GM19328 (cell line): ENCODE data around the gene WWP2.
"Not testable (repeated sequence)": the region's sequence is repeated elsewhere in the genome, so short reads cannot be mapped to it uniquely, and the experiment has no call there.

Experiments used
- ATAC-seq: cut with Tn5 transposase; IDR thresholded peaks from one replicate; pipeline ENCODE4 v1.9.1; 2021; ENCODE audit warnings: mild to moderate bottlenecking, moderate library complexity; ENCODE audit not compliant: unreplicated experiment

Gene WWP2

GRCh38 chr16:69853481-69853880 is 91.3 kb downstream of the WWP2 start:
- no peak for ATAC-seq

GRCh38 chr16:69854776-69855175 is 92.6 kb downstream of the WWP2 start:
- not testable (repeated sequence) for ATAC-seq

GRCh38 chr16:69855592-69855991 is 93.5 kb downstream of the WWP2 start:
- no peak for ATAC-seq

DNA sequence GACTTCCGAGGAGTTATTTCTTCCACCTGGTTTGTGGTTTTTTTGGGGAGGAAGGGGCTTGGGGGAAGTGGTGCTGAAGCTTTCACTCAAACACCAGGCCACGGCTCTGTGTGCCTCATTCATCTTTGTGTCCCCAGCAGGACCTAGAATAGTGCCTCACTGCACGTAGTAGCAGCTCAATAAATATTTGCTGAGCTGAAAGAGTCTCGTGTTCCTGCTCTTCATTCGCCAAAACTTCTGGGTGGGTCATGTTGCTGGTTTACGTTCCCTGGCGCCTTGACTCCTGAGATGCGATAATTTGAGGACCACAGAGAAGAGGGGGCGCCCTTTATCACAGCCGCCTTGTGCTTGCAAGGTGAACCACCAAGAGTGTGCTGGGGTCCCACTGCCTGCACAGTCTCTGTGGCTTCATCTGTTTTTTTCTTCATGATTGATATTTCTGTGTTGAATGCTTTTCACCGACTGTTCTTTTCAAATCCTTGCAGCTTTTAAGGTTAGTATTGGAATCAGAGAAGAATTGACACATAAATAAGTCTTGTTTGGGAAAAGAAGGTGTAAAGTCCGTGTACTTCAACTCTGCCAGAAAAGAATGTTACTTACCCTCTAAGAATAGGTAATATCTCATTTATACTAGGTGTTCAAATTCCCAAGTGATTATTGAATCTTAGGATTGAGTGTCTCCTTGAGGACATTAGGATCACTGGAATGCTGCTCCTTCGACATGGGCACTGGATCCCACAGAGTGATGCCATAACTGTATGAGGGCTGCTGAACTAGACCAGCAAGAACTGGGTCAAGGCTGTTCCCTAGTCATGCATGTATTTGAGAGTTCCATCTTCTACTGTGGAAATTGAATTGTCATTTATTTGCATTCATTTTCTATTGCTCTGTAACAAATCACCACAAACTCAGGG is 96.3 kb downstream of the WWP2 start:
- no peak for ATAC-seq

GRCh38 chr16:69859105-69859989 is 97.2 kb downstream of the WWP2 start:
- ATAC-seq = no peak

DNA sequence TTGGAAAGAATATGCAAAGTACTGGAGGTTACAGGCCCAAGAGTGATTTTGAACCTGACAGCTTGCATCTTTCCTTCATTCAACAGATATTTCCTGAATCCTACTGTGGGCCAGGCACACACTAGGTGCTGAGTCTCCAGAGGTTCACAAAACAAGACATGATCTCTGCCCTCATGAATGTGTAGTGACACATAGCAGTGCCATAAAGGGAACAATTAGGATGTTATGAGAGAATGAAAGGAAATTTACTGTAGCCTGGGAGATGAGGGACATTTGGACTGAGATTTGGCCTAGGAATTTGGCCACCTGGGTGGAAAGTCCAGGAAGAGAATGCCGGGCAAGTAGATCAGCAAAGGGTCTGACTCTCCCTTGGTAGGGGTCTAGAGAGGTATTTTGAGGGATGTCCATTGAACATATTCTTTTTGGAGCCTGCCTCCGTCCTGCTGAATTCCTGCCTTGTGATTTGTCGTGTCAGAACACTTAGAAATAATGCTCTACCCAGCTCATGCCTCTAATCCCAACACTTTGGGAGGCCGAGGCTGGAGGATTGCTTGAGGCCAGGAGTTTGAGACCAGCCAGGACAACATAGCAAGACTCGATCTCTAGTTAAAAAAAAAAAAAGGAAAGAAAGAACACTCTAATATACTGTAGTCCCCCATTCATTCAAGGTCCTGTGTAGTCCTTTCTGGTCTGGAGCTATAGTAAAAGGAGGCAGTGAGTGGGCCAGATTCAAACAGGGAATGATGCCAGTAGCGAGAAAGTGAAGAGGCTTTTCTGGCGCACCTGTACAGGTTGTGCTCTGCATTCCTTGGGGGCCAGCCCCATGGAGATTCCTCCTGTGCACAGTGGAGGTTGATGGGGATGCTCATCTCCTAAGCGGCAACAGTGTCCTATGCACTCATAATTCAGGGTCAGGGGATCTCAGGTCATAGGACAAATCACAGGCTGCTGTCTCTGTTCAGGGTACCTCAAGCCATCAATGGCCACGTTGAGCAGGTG is 98.4 kb downstream of the WWP2 start:
- ATAC-seq = no peak

DNA sequence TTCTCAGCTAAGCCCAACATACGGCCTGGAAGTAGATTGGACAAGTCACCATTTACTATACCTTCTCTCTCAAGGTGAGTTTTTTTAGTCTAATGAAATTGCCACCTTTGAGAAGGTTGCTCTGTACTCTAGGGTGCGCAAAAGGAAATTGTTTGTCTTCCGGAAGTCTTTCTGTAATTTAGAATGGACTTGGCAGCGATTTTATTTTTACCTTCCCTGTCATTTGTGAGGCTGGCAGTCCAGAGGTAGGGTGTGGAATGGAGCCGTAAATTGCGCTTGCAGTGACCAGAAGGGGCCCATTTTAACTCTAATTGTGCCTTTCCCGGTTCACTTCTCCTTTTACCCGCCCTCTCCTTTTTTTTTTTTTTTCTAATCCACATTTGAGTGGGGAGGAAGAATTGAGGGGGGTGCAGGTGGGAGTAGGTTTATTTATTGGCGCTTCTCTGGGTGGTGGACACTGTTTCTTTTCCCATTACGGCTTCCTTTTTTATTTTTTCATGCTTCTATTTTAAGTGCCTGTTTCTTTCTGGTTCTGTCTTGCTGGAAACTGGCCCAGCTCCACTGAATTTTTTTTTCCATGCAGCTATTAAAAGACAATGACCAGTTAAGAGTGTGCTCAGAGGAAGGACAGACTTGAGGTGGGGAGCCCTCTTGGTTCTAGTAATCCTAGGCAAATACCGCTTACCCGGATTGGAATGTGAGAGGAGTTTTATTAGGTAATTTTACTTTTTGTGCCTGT is 99.3 kb downstream of the WWP2 start:
- ATAC-seq = no peak

GRCh38 chr16:69863401-69864281 is 101.5 kb downstream of the WWP2 start:
- no peak for ATAC-seq

- no peak for ATAC-seq
Measured at GRCh38 chr16:69865701-69866100, 103.6 kb downstream of the WWP2 start.

GRCh38 chr16:69867784-69868560 is 105.8 kb downstream of the WWP2 start:
- no peak for ATAC-seq

GRCh38 chr16:69870761-69871160 is 108.6 kb downstream of the WWP2 start:
- no peak for ATAC-seq

DNA sequence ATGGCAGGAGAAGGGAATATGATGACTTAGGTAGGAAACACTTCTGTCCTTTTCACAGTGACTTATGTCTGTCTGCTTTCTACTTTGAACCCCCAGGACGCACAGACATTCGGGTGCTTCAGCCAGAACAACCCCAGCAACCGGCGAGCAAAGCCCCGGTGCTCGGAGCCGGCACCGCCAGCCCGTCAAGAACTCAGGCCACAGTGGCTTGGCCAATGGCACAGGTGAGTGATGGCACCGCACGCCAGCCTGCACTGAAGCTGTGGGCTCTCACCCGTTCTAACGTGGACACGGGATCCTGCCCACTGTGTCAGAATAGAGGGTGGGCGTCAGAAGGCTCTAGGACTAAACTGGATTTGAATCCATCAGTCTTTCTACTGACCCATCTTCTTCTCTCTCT is 109.6 kb downstream of the WWP2 start:
- ATAC-seq = no peak

- no peak for ATAC-seq
Measured at GRCh38 chr16:69872888-69873287, 110.8 kb downstream of the WWP2 start.

DNA sequence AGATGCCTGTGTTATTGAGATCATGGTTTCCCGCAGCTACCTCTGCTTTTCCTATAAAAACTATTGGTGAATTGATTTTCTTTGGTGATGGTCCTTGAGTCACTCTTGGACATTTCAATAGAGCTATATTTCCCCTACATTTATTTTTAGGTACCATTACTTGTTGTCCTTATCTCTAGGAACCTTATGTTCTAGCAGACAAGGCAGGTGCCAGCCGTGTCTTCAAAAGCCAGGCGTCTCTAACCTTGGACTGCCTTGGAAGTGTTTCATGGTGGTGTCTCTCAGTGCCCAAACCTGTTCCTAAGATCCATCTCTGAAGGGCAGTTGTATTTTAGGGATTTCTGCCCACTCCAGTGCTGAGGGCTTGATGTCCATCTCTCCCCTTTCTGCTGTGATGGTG is 111.7 kb downstream of the WWP2 start:
- ATAC-seq = no peak

GRCh38 chr16:69874271-69874670 is 112.1 kb downstream of the WWP2 start:
- no peak for ATAC-seq

DNA sequence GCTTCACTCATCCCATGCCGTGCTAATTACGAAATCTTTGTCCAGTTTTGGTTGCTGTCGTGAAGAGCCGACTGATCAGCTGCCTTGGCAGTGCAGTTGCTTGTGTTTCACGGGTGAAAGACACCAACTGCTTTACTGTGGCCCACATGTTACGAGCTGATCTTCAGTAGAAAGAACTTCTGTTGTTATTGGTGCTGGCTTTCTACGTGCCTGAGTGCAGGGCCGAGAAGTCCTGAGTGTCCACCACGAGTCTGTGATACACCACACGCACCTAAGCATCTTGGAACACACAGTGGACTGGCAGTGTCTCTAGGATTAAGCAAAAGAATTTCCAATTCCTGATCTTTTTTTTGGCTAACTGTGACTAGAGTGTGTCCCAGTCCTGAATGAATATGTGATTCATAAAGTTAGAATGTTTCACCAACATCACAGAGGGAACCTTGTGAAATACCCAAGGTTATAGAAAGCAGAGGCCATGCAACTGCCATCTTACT is 118.6 kb downstream of the WWP2 start:
- no peak for ATAC-seq

- no peak for ATAC-seq
Measured at GRCh38 chr16:69881141-69881540, 119.0 kb downstream of the WWP2 start.

DNA sequence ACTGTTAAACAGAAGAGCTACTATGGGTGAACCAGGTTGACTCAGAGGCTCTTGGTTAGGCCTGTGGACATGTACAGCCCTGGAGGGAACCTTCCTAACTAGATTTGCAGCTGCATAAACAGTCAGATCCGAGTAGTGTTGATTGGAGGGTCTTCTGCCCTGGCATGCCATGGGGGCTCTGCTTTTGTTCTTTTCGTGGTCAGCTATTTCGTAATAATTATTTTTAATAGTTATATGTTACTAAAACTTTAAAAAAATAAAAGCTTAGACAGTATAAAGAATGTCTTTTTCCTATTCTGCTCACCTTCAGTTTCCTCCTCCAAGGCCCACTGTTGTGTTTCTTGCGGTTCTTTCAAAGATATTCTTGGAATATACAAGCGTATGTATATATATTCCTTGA is 121.6 kb downstream of the WWP2 start:
- no peak for ATAC-seq
